ENCODE results near the gene LRRC36. TPM values are rescaled to one million over a fixed set of nuclear protein-coding genes. Genes with fewer than 3 reads are reported as not detected.
"Not testable (repeated sequence)": the region's sequence is repeated elsewhere in the genome, so short reads cannot be mapped to it uniquely, and the experiment has no call there.

The LRRC36 gene
- total RNA-seq, 2 experiments from 2014 or later = not detected

GRCh38 chr16:67413978-67414911 lies 87.6 kb downstream of the LRRC36 start:
- Mint-ChIP-seq H3K27ac (no peak overlapping the region), H3K4me1 (ENCODE audit: low read depth) (peaks cover 8% of the 10 kb centered on the region), H3K27me3 (ENCODE audit: low read depth) (peaks cover 32% of the 10 kb centered on the region), H3K9me3 (ENCODE audit: insufficient read depth) (no peaks in the 10 kb centered on the region), H3K36me3 (ENCODE audit: low read depth) (no peaks in the 10 kb centered on the region), H3K4me3 (no peak overlapping the region)
- ATAC-seq = no peak
- ChIA-PET POLR2A (no interaction called here), CTCF (interaction anchor here (1.1 to 3.8 kb wide), 5 partner anchors 13 to 153 kb away, joined by 3 to 22 read pairs (median 7); no protein-coding TSS in a partner anchor)
- no peak for DNase-seq

- H3K27ac Mint-ChIP-seq; H3K9me3 Mint-ChIP-seq (ENCODE audit: insufficient read depth); H3K36me3 Mint-ChIP-seq (ENCODE audit: low read depth); POLR2A ChIA-PET; ATAC-seq; DNase-seq; H3K4me1 Mint-ChIP-seq (ENCODE audit: low read depth): not testable (repeated sequence)
- Mint-ChIP-seq H3K4me3 (peak overlapping the region; percentile 22), H3K27me3 (ENCODE audit: low read depth) (peaks cover 36% of the 10 kb centered on the region)
- CTCF ChIA-PET = interaction anchor here (2.3 to 3.8 kb wide), 3 partner anchors 12 to 155 kb away, joined by 7 to 22 read pairs (median 8); no protein-coding TSS in a partner anchor
Observed at GRCh38 chr16:67415421-67415820, 88.8 kb downstream of the LRRC36 start.

- peak within 1 kb of the TSS; percentile 67 for H3K4me3 Mint-ChIP-seq
- peaks cover 36% of the 10 kb centered on the region for H3K27me3 Mint-ChIP-seq (ENCODE audit: low read depth)
- H3K36me3 Mint-ChIP-seq (ENCODE audit: low read depth) = no peaks in the 10 kb centered on the region
- H3K4me1 Mint-ChIP-seq (ENCODE audit: low read depth) = peaks cover 8% of the 10 kb centered on the region
- peak within 1 kb of the TSS; percentile 12 for H3K27ac Mint-ChIP-seq
- ATAC-seq (peak; percentile 81), DNase-seq (peak; percentile 48)
- POLR2A ChIA-PET = interaction anchor here (0.5 kb wide), 1 partner anchor 717 kb away, joined by 3 read pairs; no protein-coding TSS in a partner anchor
- CTCF ChIA-PET = interaction anchor here (0.7 to 4.1 kb wide), 7 partner anchors 11 to 77 kb away, joined by 3 to 34 read pairs (median 4); no protein-coding TSS in a partner anchor
- no peaks in the 10 kb centered on the region for H3K9me3 Mint-ChIP-seq (ENCODE audit: insufficient read depth)
Observed at GRCh38 chr16:67415872-67416793, 89.5 kb downstream of the LRRC36 start, which contains the start of gene ZDHHC1. ZDHHC1 (minus strand) TSS chr16:67416477; CDS start chr16:67407775, 8,702 bp downstream.

- Mint-ChIP-seq H3K4me1 (ENCODE audit: low read depth) (peaks cover 8% of the 10 kb centered on the region), H3K27me3 (ENCODE audit: low read depth) (peaks cover 38% of the 10 kb centered on the region)
- POLR2A ChIA-PET = no interaction called here
Observed at GRCh38 chr16:67417333-67418061, 90.9 kb downstream of the LRRC36 start.

GRCh38 chr16:67419502-67419901 lies 92.9 kb downstream of the LRRC36 start:
- ATAC-seq (no peak), DNase-seq (no peak)
- no peak overlapping the region for H3K4me3 Mint-ChIP-seq
- ChIA-PET POLR2A (no interaction called here), CTCF (interaction anchor here (1.0 to 4.1 kb wide), 3 partner anchors 8 to 46 kb away, joined by 3 to 34 read pairs (median 3); no protein-coding TSS in a partner anchor)
- peaks cover 8% of the 10 kb centered on the region for H3K4me1 Mint-ChIP-seq (ENCODE audit: low read depth)
- no peak overlapping the region for H3K27ac Mint-ChIP-seq
- H3K27me3 Mint-ChIP-seq (ENCODE audit: low read depth) = peaks cover 39% of the 10 kb centered on the region
- H3K36me3 Mint-ChIP-seq (ENCODE audit: low read depth) = no peaks in the 10 kb centered on the region
- H3K9me3 Mint-ChIP-seq (ENCODE audit: insufficient read depth) = no peaks in the 10 kb centered on the region

More at GRCh38 chr16:67417333-67418061, 90.9 kb downstream of the LRRC36 start:
- H3K36me3 Mint-ChIP-seq (ENCODE audit: low read depth) = no peaks in the 10 kb centered on the region
- no peaks in the 10 kb centered on the region for H3K9me3 Mint-ChIP-seq (ENCODE audit: insufficient read depth)
- ATAC-seq (no peak), DNase-seq (no peak)
- no peak overlapping the region for H3K4me3 Mint-ChIP-seq
- CTCF ChIA-PET = interaction anchor here (0.6 to 4.1 kb wide), 6 partner anchors 10 to 71 kb away, joined by 3 to 34 read pairs (median 4); no protein-coding TSS in a partner anchor
- H3K27ac Mint-ChIP-seq = no peak overlapping the region

GRCh38 chr16:67419931-67420330 lies 93.3 kb downstream of the LRRC36 start:
- CTCF ChIA-PET = interaction anchor here (1.0 to 4.1 kb wide), 3 partner anchors 7 to 46 kb away, joined by 3 to 34 read pairs (median 3); no protein-coding TSS in a partner anchor
- ATAC-seq (no peak), DNase-seq (no peak)
- Mint-ChIP-seq H3K4me1 (ENCODE audit: low read depth) (peaks cover 8% of the 10 kb centered on the region), H3K4me3 (no peak overlapping the region), H3K27ac (no peak overlapping the region), H3K9me3 (ENCODE audit: insufficient read depth) (no peaks in the 10 kb centered on the region), H3K36me3 (ENCODE audit: low read depth) (no peaks in the 10 kb centered on the region), H3K27me3 (ENCODE audit: low read depth) (peaks cover 37% of the 10 kb centered on the region)
- POLR2A ChIA-PET = interaction anchor here (0.6 kb wide), 1 partner anchor 427 kb away, joined by 3 read pairs; no protein-coding TSS in a partner anchor

- no peak for ATAC-seq
Observed at GRCh38 chr16:67421030-67421429, 94.4 kb downstream of the LRRC36 start.

GRCh38 chr16:67423015-67423414 lies 96.4 kb downstream of the LRRC36 start:
- ChIA-PET CTCF (no interaction called here), POLR2A (no interaction called here)
- Mint-ChIP-seq H3K27ac (no peak overlapping the region), H3K36me3 (ENCODE audit: low read depth) (no peaks in the 10 kb centered on the region), H3K9me3 (ENCODE audit: insufficient read depth) (no peaks in the 10 kb centered on the region), H3K27me3 (ENCODE audit: low read depth) (peaks cover 29% of the 10 kb centered on the region), H3K4me3 (no peak overlapping the region), H3K4me1 (ENCODE audit: low read depth) (no peaks in the 10 kb centered on the region)
- DNase-seq (no peak), ATAC-seq (no peak)

More at GRCh38 chr16:67421030-67421429, 94.4 kb downstream of the LRRC36 start:
- Mint-ChIP-seq H3K27ac (no peak overlapping the region), H3K36me3 (ENCODE audit: low read depth) (no peaks in the 10 kb centered on the region), H3K27me3 (ENCODE audit: low read depth) (peaks cover 38% of the 10 kb centered on the region), H3K4me3 (no peak overlapping the region), H3K4me1 (ENCODE audit: low read depth) (peaks cover 4% of the 10 kb centered on the region), H3K9me3 (ENCODE audit: insufficient read depth) (no peaks in the 10 kb centered on the region)
- ChIA-PET CTCF (interaction anchor here (1.4 kb wide), 1 partner anchor 21 kb away, joined by 3 read pairs; no protein-coding TSS in a partner anchor), POLR2A (no interaction called here)
- DNase-seq = no peak

GRCh38 chr16:67423611-67424260 lies 97.1 kb downstream of the LRRC36 start:
- H3K27me3 Mint-ChIP-seq (ENCODE audit: low read depth) = peaks cover 30% of the 10 kb centered on the region
- no peaks in the 10 kb centered on the region for H3K36me3 Mint-ChIP-seq (ENCODE audit: low read depth)
- POLR2A ChIA-PET = interaction anchor here (0.8 kb wide), 1 partner anchor 157 kb away, joined by 5 read pairs; no protein-coding TSS in a partner anchor
- CTCF ChIA-PET = no interaction called here
- DNase-seq (no peak), ATAC-seq (no peak)
- no peak overlapping the region for H3K27ac Mint-ChIP-seq
- H3K4me3 Mint-ChIP-seq = no peak overlapping the region
- no peaks in the 10 kb centered on the region for H3K4me1 Mint-ChIP-seq (ENCODE audit: low read depth)
- no peaks in the 10 kb centered on the region for H3K9me3 Mint-ChIP-seq (ENCODE audit: insufficient read depth)

GRCh38 chr16:67424261-67424615 lies 97.6 kb downstream of the LRRC36 start:
- ChIA-PET CTCF (interaction anchor here (1.8 kb wide), 1 partner anchor 42 kb away, joined by 7 read pairs; no protein-coding TSS in a partner anchor), POLR2A (interaction anchor here (0.8 kb wide), 1 partner anchor 158 kb away, joined by 5 read pairs; no protein-coding TSS in a partner anchor)
- H3K4me1 Mint-ChIP-seq (ENCODE audit: low read depth) = no peaks in the 10 kb centered on the region
- DNase-seq (no peak), ATAC-seq (no peak)
- H3K27ac Mint-ChIP-seq = no peak overlapping the region
- no peak overlapping the region for H3K4me3 Mint-ChIP-seq
- no peaks in the 10 kb centered on the region for H3K36me3 Mint-ChIP-seq (ENCODE audit: low read depth)
- H3K27me3 Mint-ChIP-seq (ENCODE audit: low read depth) = peaks cover 34% of the 10 kb centered on the region
- H3K9me3 Mint-ChIP-seq (ENCODE audit: insufficient read depth) = no peaks in the 10 kb centered on the region
